ENCODE measurements around the gene AMELY.
"Not testable (repeated sequence)": the region's sequence is repeated elsewhere in the genome, so short reads cannot be mapped to it uniquely, and the experiment has no call there.

AMELY gene

GRCh38 chrY:6911253-6911881 lies at the start of gene AMELY:
Gene AMELY, minus strand, starts transcription at chrY:6911752. Its CDS starts 39,144 bp downstream, at chrY:6872608.
- no peak for FAIRE-seq
- no peak for DNase-seq (ENCODE audit: insufficient read length, low spot score)

GRCh38 chrY:6949947-6950346 lies 38.4 kb upstream of the AMELY start:
- no peak for DNase-seq (ENCODE audit: insufficient read length, low spot score)
- no peak for FAIRE-seq

GRCh38 chrY:6948378-6948777 lies 36.8 kb upstream of the AMELY start:
- FAIRE-seq (no peak), DNase-seq (ENCODE audit: insufficient read length, low spot score) (no peak)

GRCh38 chrY:6947695-6948094 lies 36.1 kb upstream of the AMELY start:
- FAIRE-seq (no peak), DNase-seq (ENCODE audit: insufficient read length, low spot score) (no peak)

- FAIRE-seq: no peak
- DNase-seq (ENCODE audit: insufficient read length, low spot score): no peak
Observed at GRCh38 chrY:6935497-6935896, 23.9 kb upstream of the AMELY start.

GRCh38 chrY:6931779-6932396 lies 20.3 kb upstream of the AMELY start:
- FAIRE-seq (no peak), DNase-seq (ENCODE audit: insufficient read length, low spot score) (no peak)

- no peak for FAIRE-seq
- no peak for DNase-seq (ENCODE audit: insufficient read length, low spot score)
Observed at GRCh38 chrY:6929237-6929636, 17.7 kb upstream of the AMELY start.

GRCh38 chrY:6928265-6928664 lies 16.7 kb upstream of the AMELY start:
- FAIRE-seq (no peak), DNase-seq (ENCODE audit: insufficient read length, low spot score) (no peak)

- FAIRE-seq (no peak), DNase-seq (ENCODE audit: insufficient read length, low spot score) (no peak)
Observed at GRCh38 chrY:6921061-6921460, 9.5 kb upstream of the AMELY start.

GRCh38 chrY:6913362-6913761 lies 1.8 kb upstream of the AMELY start:
- no peak for DNase-seq (ENCODE audit: insufficient read length, low spot score)
- FAIRE-seq: no peak

GRCh38 chrY:6910372-6911252 lies 940 bp downstream of the AMELY start, which contains the start of gene TBL1Y:
Gene TBL1Y, plus strand, starts transcription at chrY:6910697. Its CDS starts 114,388 bp downstream, at chrY:7025085.
- DNase-seq (ENCODE audit: insufficient read length, low spot score) (no peak), FAIRE-seq (no peak)

GRCh38 chrY:6909856-6910255 lies 1.7 kb downstream of the AMELY start:
- no peak for FAIRE-seq
- no peak for DNase-seq (ENCODE audit: insufficient read length, low spot score)

- DNase-seq (ENCODE audit: insufficient read length, low spot score) (no peak), FAIRE-seq (no peak)
Observed at GRCh38 chrY:6909118-6909521, 2.4 kb downstream of the AMELY start.

GRCh38 chrY:6908021-6908420 lies 3.5 kb downstream of the AMELY start:
- DNase-seq (ENCODE audit: insufficient read length, low spot score); FAIRE-seq: not testable (repeated sequence)

- FAIRE-seq: no peak
- DNase-seq (ENCODE audit: insufficient read length, low spot score): no peak
Observed at GRCh38 chrY:6907591-6907990, 4.0 kb downstream of the AMELY start.

- not testable (repeated sequence) for FAIRE-seq; DNase-seq (ENCODE audit: insufficient read length, low spot score)
Observed at GRCh38 chrY:6902116-6902515, 9.4 kb downstream of the AMELY start.

- FAIRE-seq (no peak), DNase-seq (ENCODE audit: insufficient read length, low spot score) (no peak)
Observed at GRCh38 chrY:6895236-6895635, 16.3 kb downstream of the AMELY start.

- DNase-seq (ENCODE audit: insufficient read length, low spot score): no peak
- FAIRE-seq: no peak
Observed at GRCh38 chrY:6894496-6894895, 17.1 kb downstream of the AMELY start.

GRCh38 chrY:6849384-6849783 lies 62.2 kb downstream of the AMELY start:
- no peak for FAIRE-seq

GRCh38 chrY:6842650-6843049 lies 68.9 kb downstream of the AMELY start:
- FAIRE-seq; DNase-seq (ENCODE audit: insufficient read length, low spot score): not testable (repeated sequence)

More at GRCh38 chrY:6849384-6849783, 62.2 kb downstream of the AMELY start:
- no peak for DNase-seq (ENCODE audit: insufficient read length, low spot score)
